NCI-H128 (cell line): ENCODE data around the gene SLC17A6.

ENCODE experiments used
- DNase-seq: peaks from one replicate; lab custom pipeline; 2025; ENCODE audit not compliant: unreplicated experiment; lab: John Stamatoyannopoulos, UW

SLC17A6 gene

GRCh38 chr11:22389526-22390282 is 51.5 kb downstream of the SLC17A6 start:
- DNase-seq = no peak

GRCh38 chr11:22390283-22390655 is 52.1 kb downstream of the SLC17A6 start:
- DNase-seq = no peak

DNA sequence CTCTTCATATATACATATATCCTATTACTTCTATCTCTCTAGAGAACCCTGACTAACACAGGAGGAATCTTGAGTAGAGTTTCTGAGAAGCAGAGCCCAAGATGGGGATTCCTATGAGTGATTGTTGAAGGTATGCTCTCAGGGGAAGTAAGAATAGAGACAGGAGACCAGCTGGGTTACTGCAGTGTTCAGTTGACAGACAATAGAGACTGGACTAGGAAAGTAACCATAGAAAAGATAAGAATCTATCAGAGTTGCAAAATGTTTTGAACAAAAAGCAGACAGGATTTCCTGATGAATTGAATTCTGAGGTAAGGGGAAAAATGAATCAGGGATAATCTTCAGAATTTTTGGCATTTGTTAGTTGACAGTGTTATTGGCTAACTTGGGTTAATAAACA is 54.4 kb downstream of the SLC17A6 start:
- DNase-seq = no peak

DNA sequence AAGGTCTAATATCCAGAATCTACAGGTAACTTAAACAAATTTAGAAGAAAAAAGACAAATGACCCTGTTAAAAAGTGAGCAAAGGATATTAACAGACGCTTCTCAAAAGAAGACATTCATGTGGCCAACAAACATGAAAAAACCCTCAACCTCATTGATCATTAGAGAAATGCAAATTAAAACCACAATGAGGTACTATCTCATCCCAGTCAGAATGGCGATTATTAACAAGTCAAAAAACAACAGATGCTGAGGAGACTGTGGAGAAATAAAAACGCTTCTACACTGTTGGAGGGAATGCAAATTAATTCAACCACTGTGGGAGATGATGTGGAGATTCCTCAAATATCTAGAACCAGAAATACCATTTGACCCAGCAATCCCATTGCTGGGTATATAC is 67.2 kb downstream of the SLC17A6 start:
- no peak for DNase-seq

- no peak for DNase-seq
These were observed 69.1 kb downstream of the SLC17A6 start for GRCh38 chr11:22407267-22407666.

DNA sequence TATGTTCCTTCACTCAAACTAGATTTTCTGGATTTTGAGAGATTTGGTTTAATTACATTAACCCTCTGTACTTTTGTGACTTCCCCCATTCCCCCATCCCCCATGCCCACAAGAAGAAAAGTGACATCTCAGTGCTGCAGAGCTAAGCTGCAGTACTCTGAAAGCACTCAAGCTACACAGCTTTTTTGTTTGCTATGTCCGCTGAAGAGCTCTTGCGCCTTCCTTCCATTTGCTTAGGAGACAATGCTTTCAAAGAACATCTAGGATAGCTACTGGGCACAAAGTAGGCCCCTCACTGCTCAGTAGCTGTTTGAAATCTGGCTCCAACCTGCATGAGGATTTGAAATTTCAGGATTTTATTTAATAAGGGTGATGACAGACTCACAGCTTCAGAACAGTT is 69.7 kb downstream of the SLC17A6 start:
- no peak for DNase-seq

DNA sequence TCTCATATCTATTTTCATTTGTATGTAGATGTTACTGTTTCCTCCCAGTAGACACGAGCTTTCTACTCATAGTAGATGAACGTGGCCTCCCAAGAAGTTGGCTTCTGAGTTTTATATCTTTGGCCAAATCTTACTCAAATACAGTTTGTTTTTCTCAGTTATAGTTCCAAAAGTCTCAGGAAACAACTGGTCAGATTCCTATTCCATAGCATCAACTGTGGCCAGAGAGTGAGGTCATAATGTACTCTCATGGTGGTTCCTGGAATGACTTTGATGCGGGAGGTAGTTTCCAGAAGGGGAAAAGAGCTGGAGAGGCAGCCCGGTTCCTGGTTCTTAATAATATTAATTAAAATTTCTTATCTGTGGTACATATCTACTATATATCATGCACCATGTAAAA is 77.3 kb downstream of the SLC17A6 start:
- no peak for DNase-seq

GRCh38 chr11:22416462-22416861 is 78.3 kb downstream of the SLC17A6 start:
- DNase-seq = no peak

- DNase-seq = no peak
These were observed 88.7 kb downstream of the SLC17A6 start for GRCh38 chr11:22426915-22427314.
